Fibroblast of peridontal ligament (primary cell): ENCODE measurements around the gene ENSA.
A peak's percentile ranks its signal among the peaks of the same experiment; 100 is the strongest.
"Not testable (repeated sequence)": the region's sequence is repeated elsewhere in the genome, so short reads cannot be mapped to it uniquely, and the experiment has no call there.

Source experiments
- DNase-seq: peaks from one replicate; pipeline ENCODE4 v3.0.0-alpha.2; 2010; ENCODE audit errors: extremely low read depth

The ENSA gene, protein sequence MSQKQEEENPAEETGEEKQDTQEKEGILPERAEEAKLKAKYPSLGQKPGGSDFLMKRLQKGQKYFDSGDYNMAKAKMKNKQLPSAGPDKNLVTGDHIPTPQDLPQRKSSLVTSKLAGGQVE

GRCh38 chr1:150629115-150629928 is at the start of gene ENSA:
Gene ENSA, minus strand, starts transcription at chr1:150629612. Its CDS starts 142 bp downstream, at chr1:150629470.
- peak; percentile 100 for DNase-seq

DNA sequence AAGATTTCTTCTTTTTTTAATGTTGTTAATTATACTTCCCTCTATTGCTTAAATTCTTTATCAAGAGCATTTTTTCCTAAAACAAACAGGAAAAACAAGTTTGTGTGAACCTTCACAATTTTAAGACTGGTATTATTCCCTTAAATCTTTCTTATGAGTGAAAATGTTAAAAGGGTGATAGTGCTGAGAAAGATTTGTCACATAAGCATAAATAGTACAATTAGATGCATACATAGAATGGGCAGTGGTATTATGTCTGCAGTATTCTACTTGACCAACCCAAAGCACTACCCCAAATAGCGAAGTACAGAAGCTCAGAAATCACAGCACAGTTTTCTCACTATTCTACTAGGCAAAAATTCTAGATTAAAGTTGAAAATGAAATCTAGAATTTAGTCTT is 49.6 kb upstream of the ENSA start:
- DNase-seq = no peak

GRCh38 chr1:150674881-150675280 is 45.5 kb upstream of the ENSA start:
- no peak for DNase-seq

GRCh38 chr1:150663321-150663720 is 33.9 kb upstream of the ENSA start:
- no peak for DNase-seq

DNA sequence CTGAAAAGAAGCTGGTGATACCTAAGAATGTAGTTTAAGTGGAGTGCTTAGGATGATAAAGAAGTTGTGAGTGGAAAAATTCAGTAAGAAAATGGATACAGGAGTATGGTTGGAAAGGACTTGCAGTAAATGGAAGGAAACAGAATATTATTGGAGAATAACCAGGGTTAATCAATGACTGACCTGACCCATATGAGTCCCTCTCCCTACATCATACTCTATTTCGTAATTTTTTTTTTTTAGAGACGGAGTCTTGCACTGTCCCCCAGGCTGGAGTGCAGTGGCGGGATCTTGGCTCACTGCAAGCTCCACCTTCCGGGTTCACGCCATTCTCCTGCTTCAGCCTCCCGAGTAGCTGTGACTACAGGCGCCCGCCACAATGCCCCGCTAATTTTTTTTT is 33.4 kb upstream of the ENSA start:
- no peak for DNase-seq

- no peak for DNase-seq
These were observed 31.7 kb upstream of the ENSA start for GRCh38 chr1:150661156-150661555.

- DNase-seq = no peak
These were observed 31.2 kb upstream of the ENSA start for GRCh38 chr1:150660584-150660983.

DNA sequence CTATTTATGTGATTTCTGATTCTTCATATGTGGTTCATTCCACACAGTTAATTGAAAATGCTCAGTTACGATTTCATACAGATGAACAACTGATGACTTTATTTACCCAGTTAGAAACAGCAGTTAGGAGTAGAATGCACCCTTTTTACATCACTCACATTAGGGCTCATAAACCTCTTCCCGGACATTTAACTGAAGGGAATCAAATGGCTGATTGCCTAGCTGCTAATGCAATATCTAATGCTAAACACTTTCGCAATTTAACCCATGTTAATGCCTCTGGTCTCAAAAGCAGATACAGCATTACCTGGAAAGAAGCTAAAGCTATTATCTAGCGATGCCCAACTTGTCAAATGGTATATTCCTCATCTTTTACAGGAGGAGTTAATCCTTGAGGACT is 27.7 kb upstream of the ENSA start:
- not testable (repeated sequence) for DNase-seq

DNA sequence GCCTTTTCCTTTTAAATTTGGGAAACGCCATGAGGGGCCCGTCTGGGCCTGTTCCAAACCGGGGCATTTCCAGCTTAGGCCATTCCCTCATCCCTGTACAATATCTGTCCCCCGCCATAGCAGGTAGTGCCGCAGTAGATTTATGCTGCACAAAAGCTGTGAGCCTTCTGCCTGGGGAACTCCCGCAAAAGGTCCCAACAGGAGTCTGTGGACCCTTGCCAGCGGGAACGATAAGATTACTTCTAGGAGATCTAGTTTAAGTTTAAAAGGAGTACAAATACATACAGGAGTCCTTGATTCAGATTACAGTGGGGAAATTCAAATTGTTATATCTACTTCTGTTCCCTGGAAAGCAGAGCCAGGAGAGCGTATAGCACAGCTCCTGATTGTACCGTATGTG is 25.2 kb upstream of the ENSA start:
- not testable (repeated sequence) for DNase-seq

GRCh38 chr1:150650193-150650592 is 20.8 kb upstream of the ENSA start:
- DNase-seq = no peak

DNA sequence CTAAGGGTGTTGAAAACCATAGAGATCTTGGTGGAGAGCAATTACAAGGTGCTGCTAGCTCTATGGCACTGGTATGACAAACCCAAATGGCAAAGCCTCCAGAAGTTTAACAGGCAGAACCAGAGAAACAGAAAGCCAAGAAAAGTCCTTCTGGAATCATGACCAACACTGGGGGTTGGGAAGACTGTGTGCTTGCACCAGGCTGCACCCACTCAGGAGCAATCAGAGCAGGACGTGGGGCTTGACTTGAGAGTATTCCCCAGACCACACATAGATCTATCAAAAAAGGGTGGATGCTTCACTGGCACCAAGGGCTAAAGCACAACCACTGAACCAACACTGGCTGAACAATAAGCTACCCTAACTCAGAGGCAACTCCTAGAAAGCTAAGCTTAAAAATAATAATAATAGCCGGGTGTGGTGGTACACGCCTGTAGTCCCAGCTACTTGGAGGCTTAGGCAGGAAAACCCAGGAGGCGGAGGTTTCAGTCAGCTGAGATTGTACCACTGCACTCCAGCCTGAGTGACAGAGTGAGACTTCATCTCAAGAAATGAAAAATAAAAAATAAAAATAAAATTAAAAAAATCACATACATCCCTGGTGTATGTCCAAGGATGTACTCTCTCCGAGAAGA is 20.1 kb upstream of the ENSA start:
- DNase-seq = no peak

DNA sequence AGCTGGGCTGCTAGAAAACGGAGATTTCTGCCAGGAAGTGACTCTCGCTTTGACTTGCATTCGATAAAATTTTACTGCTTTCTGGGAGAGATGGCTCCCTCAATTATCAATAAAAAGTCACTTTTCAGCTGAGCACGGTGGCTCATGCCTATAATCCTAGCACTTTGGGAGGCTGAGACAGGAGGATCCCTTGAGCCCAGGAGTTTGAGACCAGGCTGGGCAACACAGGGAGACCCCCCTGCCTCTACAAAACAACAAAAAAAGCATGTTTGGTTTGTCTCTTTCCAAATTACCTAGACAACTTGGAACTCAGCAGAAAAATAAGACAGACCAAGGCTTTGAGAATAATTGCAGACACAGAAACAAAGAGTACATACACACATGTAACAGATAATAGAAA is 12.9 kb upstream of the ENSA start:
- no peak for DNase-seq

DNA sequence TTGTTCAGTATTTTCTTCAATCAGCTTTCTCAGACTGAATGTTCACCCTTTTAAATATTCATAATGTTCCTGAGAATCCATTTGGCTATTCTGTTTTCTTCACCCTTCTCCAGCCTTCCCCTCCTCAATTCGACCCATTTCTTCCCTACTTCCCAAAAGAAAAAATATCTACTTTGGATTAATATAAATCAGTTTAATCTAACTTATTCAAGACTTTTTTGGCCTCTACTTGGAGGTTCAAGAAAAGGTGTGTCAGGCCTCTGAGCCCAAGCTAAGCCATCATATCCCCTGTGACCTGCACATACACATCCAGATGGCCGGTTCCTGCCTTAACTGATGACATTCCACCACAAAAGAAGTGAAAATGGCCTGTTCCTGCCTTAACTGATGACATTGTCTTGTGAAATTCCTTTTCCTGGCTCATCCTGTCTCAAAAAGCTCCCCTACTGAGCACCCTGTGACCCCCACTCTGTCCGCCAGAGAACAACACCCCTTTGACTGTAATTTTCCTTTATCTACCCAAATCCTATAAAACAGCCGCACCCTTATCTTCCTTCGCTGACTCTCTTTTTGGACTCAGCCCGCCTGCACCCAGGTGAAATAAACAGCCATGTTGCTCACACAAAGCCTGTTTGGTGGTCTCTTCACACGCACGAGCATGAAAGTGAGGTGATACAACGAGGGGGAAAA is 11.9 kb upstream of the ENSA start:
- not testable (repeated sequence) for DNase-seq

DNA sequence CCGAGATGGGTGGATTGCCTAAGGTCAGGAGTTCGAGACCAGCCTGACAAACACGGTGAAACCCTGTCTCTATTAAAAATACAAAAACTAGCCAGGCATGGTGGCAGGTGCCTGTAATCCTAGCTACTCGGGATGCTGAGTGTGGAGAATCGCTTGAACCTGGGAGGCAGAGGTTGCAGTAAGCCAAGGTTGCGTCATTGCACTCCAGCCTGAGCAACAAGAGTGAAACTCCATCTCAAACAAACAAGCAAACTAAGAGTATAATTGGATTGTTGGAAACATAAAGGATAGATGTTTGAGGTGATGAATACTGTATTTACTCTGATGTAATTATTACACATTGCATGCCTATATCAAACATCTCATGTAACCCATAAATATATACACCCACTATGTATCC is 9.0 kb upstream of the ENSA start:
- not testable (repeated sequence) for DNase-seq

GRCh38 chr1:150634839-150635622 is 5.6 kb upstream of the ENSA start:
- not testable (repeated sequence) for DNase-seq

- DNase-seq = no peak
These were observed 672 bp downstream of the ENSA start for GRCh38 chr1:150628766-150629114.

DNA sequence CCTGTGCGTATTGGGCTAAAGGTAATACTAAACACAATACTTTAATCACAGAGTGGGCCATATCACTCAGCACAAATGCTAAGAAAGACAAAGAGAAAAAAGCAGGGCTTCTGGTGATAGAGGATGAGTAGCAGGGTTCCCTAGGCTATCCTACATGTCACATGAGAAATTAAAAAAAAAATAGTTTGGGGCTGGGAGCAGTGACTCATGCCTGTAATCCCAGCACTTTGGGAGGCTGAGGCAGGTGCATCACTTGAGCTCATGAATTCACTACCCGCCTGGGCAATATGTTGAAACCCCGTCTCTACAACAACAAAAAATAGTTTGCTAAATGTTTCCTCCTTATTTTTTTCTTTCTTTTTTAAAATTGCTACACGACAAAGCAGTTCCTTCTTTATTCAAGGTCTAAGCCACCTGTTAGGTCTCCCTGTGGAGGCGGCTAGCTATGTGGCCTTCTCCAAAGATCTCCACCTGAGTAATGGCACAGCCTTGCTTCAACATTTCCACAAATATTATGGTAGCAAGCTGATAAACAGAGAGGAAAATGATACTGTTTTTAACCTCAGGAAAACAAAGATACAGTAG is 1.5 kb downstream of the ENSA start:
- no peak for DNase-seq

DNA sequence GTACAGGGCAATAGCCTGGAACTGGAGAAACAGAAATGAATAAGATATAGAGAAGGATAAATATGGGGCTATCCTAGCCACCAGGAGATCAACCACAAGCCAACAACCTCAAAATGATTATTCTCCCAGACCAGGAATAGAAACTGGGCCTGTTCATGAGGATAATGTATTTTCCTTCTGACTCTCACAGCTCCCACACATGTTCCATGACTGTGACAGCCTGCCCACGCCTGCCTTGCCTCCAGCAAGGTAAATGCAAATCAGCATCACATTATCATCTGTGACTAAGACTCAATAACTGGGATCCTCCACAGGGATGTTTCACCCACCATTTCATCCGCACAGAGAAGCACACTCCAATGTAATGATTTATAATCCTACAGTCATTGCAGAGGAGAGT is 3.3 kb downstream of the ENSA start:
- no peak for DNase-seq

- DNase-seq = not testable (repeated sequence)
These were observed 4.9 kb downstream of the ENSA start for GRCh38 chr1:150624546-150624945.

DNA sequence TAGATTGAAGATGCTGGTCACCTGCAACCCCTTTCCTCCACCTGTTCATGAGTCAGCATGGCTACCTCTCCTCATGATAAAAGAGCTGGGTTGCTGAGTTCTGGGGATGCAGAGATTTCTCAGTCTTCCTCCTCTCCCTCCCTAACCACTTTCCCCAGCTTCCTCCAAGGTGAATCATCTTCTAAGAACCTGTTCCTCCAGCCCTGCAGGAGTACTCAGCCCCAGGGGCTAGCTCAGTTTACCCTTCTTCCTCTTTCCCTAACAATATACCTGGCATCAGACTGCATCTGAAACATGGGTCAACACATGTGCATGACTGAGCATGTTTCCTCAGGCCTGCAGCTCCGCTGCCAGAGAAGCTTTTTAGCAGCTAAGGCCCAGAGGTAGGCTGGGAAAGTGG is 5.3 kb downstream of the ENSA start:
- not testable (repeated sequence) for DNase-seq

DNA sequence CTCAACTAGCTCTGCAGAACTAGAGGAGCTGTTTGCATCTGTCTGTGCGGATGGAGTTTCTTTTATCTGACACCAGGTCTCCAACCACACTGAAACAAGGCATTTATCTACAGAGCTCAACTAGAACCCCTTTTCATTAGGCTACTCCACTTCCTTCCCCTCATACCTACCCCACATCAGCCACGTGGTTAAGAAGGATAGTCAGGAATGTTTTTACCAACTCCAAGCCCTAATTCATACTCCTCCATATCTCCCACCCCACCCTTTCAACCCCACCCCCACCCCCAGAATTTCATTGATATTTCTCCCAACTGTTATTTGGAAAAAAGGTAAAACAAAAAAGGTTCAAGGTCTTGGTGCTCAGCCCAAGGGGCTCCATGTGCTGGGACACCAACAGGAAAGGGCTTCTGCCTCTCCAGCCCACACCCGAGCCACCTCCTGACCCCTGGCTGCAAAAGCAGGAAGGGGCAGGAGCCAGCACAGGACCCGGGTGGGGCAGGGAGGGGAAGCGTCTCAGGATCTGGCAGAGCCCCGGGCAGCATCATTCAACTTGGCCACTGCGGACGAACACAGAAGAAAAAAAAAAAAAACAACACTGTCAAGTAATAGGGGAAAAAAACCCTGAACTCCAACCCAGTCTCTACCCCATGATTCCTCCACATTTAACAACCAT is 7.0 kb downstream of the ENSA start:
- no peak for DNase-seq
